GM21526 (cell line): ENCODE measurements around the gene UBE2Z.

Source experiments
- ATAC-seq: cut with Tn5 transposase; IDR thresholded peaks from one replicate; pipeline ENCODE4 v1.9.1; 2021; ENCODE audit warnings: moderate library complexity; ENCODE audit not compliant: unreplicated experiment, low FRiP score

Gene UBE2Z

GRCh38 chr17:48952904-48953303 is 44.7 kb downstream of the UBE2Z start:
- no peak for ATAC-seq

DNA sequence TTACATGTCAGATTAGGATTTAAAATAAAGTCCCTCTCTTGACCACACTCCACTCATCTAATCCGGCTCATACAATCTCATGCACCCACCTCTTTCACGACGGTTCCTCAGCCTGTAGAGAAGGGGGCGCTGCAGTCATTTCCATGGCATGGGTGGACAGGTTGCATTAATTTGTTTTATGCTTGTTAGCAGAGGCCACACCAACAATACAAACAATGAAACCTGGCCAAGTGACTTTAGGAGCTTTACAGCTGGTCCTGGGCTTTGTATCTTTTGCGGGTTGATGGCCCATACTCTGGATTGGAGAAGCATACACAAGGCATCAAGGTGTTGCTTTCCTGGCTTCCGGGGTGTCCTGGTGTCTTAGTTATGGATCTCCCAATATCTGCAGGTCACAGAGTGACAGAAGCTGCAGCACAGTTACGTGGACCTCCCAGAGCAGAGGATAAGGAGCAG is 46.1 kb downstream of the UBE2Z start:
- no peak for ATAC-seq

DNA sequence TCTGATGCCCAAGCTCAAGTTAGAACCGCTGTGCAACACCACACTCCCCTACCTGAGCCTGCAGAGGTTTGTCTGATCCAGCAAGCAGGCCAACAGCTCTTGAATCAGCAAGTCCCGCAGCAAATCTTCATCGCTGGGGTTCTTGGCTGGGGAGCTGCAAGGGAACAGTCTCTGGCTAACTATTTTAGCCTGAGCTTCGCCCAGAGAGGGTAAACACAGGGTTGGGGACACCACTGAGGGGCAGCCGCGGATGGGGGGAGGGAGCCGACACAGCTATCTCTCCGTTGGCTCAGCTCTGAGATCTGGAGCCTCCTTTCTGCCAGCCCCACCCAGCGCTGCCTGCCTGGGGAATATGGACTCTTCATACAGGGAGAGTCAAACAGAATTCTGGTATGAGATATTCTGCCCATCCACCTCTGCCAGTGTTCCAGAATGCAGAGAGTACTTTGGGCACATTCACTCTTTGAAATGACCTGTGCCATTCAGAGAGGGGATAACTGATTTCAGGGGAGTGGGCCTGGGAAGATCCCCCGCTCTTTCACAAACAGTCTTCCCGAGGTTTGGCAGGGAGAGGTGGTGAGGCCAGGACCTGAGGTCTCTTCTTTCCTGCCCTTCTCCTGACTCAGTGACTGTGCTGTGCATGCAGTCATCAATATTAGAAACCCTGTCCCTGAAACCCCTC is 52.8 kb downstream of the UBE2Z start:
- no peak for ATAC-seq

DNA sequence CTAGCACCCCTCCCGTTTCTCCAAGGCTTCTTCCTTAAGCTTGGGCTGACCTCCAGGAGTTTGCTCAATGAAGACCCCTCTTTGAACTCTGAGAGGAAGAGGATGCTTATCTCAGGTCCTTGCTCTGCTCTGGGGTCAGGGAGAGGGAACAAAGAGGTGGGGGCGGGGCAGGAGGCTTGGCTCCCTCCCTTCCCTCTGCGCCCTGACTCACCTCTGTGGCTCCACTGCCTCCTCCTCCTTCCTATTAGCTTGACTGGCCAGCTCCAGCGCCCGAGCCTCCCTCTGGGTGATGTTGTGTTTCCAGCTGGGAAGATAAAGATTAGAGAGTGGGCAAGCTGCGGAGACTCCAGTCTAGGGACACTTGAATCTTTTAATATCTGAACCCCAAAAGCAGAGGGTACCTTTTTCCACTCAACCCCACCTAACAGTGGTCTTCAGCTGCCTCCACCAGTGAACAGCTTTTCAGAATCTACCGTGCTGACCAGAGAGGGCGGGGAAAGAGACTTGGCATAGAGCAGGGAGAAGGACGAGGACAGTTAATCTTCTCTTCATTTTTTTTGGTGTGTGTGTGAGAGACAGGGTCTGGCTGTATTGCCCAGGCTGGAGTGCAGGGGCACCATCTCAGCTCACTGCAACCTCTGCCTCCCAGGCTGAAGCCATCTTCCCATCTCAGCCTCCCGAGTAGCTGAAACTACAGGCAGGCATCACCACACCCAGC is 53.5 kb downstream of the UBE2Z start:
- ATAC-seq, result no peak

DNA sequence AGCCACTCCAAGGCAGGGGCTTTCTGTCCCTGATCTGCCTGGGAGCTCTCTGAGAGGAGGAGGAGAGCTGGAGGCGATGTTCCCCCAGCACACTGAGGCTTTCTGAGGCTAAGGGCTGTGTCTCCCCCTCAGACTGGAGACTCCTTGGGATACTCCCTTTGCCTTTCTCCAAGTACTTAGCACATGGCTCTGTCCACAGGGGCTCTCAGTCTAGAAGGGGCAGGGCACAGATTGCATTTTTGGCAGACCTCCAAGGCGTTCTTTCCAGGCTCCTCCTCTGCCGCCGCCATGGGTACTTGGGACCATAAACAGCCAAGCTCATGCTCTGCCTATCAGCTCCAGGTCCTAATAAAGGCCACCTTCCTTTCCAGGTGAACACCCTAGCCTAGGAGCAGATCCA is 62.0 kb downstream of the UBE2Z start:
- ATAC-seq, result no peak

DNA sequence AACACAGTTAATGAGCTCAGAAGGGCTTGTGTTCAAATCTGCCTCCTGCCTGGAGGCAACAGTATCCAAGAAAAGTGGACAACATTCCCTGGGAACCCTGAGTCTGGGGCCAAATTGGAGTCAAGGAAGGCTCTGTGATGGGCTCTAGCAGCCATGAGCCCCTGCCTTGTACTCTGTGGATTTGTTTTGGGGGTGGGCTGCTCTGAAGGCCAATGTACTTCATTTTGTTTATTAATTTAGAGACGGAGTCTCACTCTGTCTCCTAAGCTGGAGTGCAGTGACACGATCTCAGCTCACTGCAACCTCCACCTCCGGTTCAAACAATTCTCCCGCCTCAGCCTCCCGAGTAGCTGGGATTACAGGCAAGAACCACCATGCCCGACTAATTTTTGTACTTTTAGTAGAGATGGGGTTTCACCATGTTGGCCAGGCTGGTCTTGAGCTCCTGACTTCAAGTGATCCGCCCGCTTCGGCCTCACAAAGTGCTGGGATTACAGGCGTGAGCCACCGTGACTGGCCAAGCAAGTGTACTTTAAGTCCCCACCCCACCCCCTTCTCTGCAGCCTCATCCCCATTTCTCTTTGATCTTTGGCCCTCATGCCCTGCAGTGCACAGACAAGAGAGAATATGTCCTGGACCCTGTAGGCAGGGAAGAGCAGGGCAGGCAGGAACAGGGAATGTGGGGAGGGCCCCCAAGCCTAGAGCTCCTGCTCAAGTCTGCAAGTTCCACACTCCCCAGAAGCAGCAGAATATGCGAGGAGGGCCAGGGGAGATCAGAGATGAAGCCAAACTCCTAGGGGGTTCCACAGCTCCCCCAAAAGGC is 62.9 kb downstream of the UBE2Z start:
- ATAC-seq, result no peak

DNA sequence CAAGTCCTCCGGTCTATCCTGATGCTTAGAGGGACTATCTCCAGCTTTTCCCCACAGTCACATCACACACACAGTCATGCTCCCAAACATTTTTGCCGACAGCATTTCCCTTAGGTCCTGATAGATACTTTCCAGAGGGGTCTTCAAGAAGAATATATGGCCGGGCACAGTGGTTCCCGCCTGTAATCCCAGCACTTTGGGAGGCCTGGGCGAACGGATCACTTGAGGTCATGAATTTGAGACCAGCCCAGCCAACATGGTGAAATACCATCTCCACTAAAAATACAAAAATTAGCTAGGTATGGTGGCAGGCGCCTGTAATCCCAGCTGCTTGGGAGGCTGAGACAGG is 64.5 kb downstream of the UBE2Z start:
- ATAC-seq, result no peak

GRCh38 chr17:48973806-48974205 is 65.6 kb downstream of the UBE2Z start:
- ATAC-seq, result no peak
